Urinary bladder (tissue), 4 donors: ENCODE results near the gene FRMD3. TPM values are rescaled to one million over a fixed set of nuclear protein-coding genes. Genes with fewer than 3 reads are reported as not detected.

Experiments
- DNase-seq: peaks from one replicate; pipeline ENCODE4 v3.0.0-alpha.2; 2015; ENCODE audit errors: extremely low spot score
- H3K27ac ChIP-seq: one replicate; pipeline ENCODE4 v1.5.1; 2013; ENCODE audit warnings: low read depth, mild to moderate bottlenecking, moderate library complexity
- H3K36me3 ChIP-seq: one replicate; pipeline ENCODE4 v1.6.1; 2013; ENCODE audit warnings: mild to moderate bottlenecking, moderate library complexity; ENCODE audit not compliant: insufficient read depth
- H3K4me1 ChIP-seq: one replicate; pipeline ENCODE4 v1.6.1; 2013; ENCODE audit warnings: mild to moderate bottlenecking, moderate library complexity; ENCODE audit not compliant: insufficient read depth
- H3K4me3 ChIP-seq: one replicate; pipeline ENCODE4 v1.5.1; 2013; ENCODE audit warnings: low read depth, low read length
- WGBS: extraction: QIAGEN DNeasy Blood & Tissue Kit; methylation state at CpG from one replicate; pipeline ENCODE4 v1.1.7; 2013; 5-methylcytosine and 5-hydroxymethylcytosine counted together
- polyA plus RNA-seq: library from polyadenylated mRNA; stranded (reverse); fragments of 200-250 nt; gene quantifications from one replicate; pipeline ENCODE4 v1.2.3, GENCODE V29; 2013
- total RNA-seq: library from RNA; depleted of rRNA; stranded (reverse); fragments of >200 nt; gene quantifications from one replicate; pipeline ENCODE4 v1.2.3, GENCODE V29; 2014
- donor health status: healthy with polysubstance abuse.
- donor health status: healthy.

The FRMD3 gene
- 10.8 TPM for total RNA-seq
- 4.8 TPM for polyA plus RNA-seq

DNA sequence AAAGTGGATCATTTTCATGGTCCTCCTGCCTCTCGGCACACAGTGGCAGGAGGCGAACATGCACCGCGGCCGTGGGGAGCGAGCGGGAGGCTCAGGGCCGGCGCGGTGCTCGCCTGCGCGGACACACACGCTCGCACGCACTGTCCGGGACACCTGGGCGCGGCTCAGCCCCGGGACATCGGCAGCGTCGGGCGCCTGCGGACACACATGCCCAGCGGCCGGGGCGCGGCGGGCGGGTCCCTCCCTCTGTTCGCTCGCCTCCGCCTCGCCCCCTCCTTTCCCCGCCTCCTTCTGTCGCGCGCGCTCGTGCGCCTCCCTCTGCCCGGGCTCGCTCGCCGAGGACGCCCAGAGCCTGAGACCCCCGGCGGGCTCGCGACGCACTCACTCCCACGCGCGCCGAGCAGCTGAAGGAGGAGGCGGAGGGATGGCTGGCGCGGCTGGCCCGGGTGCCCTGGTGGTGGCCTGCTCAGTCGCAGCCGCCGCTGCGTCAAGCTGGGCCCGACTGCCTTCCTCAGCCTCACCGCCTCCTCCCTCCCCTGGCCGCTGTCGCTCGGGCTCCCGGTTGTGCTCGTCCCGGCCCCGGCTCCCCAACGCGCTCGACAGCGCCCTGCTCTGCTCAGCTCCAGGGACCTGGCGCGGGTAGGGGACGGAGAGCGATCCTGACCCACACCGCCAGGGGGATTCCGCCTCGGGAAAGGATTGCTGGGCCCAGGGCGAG lies at the start of gene FRMD3:
FRMD3 (minus strand) TSS at position 230 of the 718 bp plus-strand sequence; CDS start at position 60, 170 bp downstream.
- H3K27ac ChIP-seq, result peak within 1 kb of the TSS; percentile 70
- peak within 1 kb of the TSS; percentile 54 for H3K4me3 ChIP-seq
- WGBS, result under 1% methylated on average over 85 of the region's 85 CpGs
- H3K36me3 ChIP-seq, result no peaks in the 10 kb centered on the region
- DNase-seq, result peak; percentile 11
- no peaks in the 10 kb centered on the region for H3K4me1 ChIP-seq

DNA sequence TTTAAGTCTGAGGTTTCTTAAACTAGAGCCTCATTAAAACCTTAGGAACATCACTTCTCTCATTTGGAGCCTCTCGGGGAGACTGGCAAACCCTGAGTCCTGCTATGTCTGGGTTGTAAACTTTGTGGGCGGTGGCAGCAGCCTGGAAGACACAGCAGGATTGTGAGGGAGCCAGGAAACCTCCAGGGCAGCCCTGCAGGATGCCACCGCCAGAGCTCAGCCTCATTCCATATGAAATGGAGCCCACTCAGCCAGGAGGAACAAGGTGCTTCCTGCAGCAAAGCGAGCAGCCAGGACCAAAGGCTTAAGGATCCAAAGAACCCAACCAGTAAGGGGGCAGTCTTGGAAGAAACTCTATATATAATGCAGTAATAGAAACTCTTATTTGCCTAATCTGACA lies 46.8 kb upstream of the FRMD3 start:
- Histone ChIP-seq H3K27ac (no peak overlapping the region), H3K4me1 (no peaks in the 10 kb centered on the region), H3K4me3 (no peak overlapping the region), H3K36me3 (no peaks in the 10 kb centered on the region)
- DNase-seq, result no peak
- 72% methylated on average over 4 of the region's 4 CpGs for WGBS

DNA sequence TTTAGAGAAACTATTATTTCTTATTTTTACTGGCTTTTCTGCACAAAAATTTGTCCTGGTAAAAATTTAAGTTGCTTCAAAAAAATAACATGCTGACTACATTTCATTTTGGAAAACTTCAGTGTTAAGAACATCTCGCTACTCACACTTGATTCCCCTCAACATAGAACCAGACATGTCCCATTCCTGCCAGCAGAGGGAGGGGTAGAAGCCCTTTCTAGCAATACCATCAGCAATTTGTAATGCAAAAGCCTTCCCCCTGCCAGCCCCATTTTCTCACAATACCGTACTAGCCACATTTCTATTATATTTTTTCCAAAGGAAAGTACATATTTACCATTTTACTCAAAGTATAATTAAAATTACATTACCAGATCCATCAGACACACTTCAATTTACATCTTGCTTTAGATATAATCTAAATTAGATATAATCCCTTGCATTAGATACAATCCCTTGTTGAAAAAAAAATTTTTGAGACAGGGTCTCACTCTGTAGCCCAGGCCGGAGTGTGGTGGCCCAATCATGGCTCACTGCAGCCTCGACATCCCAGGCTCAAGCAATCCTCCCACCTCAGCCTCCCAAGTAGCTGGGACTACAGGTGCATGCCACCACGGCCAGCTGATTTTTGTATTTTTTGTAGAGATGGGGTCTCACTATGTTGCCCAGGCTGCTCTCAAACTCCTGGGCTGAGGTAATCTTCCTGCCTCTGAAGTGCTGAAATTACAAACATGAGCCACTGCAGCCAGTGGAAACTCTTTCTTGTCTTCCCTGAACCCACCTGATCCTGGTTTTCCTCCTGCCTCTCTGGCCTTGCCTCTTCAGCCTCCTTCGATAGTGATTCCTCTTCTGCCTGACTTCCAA lies 45.2 kb upstream of the FRMD3 start:
- no peak for DNase-seq
- no peaks in the 10 kb centered on the region for H3K36me3 ChIP-seq
- WGBS, result 72% methylated on average over 6 of the region's 6 CpGs
- no peaks in the 10 kb centered on the region for H3K4me1 ChIP-seq
- H3K4me3 ChIP-seq, result no peak overlapping the region
- no peak overlapping the region for H3K27ac ChIP-seq

DNA sequence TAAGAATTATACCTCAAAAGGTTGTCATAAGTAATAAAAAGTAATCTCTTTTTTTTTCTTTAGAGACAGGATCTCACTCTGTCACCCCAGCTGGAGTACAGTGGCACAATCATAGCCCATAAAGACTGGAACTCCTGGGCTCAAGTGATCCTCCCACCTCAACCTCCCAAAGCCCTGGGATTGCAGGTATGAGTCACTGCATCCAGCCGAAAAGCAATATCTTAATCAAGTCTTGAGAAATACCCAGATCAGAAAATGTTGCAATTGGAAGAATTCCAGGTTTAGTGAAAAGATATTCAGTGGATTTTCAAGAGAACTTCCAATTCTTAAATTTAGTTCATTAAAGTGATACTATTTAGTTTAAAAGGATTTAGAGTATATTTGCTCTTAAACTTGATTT lies 43.8 kb upstream of the FRMD3 start:
- H3K4me1 ChIP-seq, result no peaks in the 10 kb centered on the region
- DNase-seq, result no peak
- 67% methylated on average over 1 of the region's 1 CpG for WGBS
- no peaks in the 10 kb centered on the region for H3K36me3 ChIP-seq
- no peak overlapping the region for H3K27ac ChIP-seq
- H3K4me3 ChIP-seq, result no peak overlapping the region

DNA sequence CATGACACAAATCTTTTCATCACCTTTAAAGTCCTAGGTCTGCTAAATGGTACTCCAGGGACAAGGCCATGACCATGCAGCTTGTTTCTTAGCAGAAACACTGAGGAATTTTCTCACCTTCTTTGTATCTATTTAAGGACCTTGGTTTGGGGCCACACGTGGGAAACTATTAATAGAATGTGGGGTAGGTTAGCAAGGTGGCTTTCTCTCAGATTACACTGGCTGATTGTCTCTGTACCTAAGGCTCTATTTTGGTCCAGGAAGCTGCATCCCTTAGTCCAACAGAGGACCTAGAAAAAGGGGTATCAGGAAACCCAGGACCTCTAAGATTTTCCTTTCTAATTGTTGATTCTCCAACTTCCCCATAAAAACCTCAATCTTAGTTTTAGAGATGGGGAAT lies 36.3 kb upstream of the FRMD3 start:
- Histone ChIP-seq H3K4me1 (no peaks in the 10 kb centered on the region), H3K4me3 (no peak overlapping the region), H3K36me3 (no peaks in the 10 kb centered on the region), H3K27ac (no peak overlapping the region)
- 61% methylated on average over 1 of the region's 1 CpG for WGBS
- no peak for DNase-seq

DNA sequence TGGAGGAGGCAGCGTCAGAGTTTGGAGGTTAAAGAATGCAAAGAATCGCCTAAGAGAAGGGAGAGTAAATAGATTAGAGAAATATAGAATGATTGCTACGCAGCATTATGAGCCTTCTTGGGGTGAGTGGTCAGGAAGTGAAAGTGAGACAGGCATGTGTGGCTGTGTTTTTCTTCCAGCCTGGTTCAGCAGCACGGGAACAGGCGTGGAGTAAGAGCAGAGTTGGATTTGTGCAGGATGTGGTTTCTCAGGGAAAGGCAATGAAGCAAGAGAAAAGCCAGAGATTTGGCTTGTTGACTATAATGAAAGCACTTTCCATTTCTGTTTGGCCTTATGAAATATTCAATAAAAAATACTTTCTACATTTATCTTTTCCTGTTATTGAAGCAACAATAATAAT lies 34.3 kb upstream of the FRMD3 start:
- H3K4me3 ChIP-seq, result no peak overlapping the region
- no peaks in the 10 kb centered on the region for H3K4me1 ChIP-seq

DNA sequence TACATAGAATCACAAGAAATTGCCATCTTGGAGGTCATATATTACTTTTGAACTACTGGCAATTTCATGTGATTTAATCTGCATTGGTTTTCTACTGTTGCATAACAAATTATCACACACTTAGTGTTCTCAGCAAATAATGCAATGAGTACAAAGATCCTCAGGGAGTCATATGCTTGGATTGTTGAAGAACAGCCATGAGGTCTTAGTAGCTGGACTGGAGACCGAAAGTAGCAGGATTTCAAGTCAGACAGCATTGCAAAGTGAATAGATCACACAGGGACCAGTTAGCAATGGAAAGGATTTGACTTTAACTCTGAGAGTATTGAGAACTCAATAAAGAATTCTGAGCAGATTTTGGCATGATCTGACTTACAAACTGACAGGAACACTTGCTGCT lies 32.2 kb upstream of the FRMD3 start:
- no peak for DNase-seq
- Histone ChIP-seq H3K36me3 (no peaks in the 10 kb centered on the region), H3K4me1 (no peaks in the 10 kb centered on the region), H3K27ac (no peak overlapping the region), H3K4me3 (no peak overlapping the region)
- WGBS, result 78% methylated on average over 1 of the region's 1 CpG

More for the DNA sequence above, 34.3 kb upstream of the FRMD3 start:
- Histone ChIP-seq H3K36me3 (no peaks in the 10 kb centered on the region), H3K27ac (no peak overlapping the region)
- DNase-seq, result no peak
- WGBS, result 59% methylated on average over 5 of the region's 5 CpGs

DNA sequence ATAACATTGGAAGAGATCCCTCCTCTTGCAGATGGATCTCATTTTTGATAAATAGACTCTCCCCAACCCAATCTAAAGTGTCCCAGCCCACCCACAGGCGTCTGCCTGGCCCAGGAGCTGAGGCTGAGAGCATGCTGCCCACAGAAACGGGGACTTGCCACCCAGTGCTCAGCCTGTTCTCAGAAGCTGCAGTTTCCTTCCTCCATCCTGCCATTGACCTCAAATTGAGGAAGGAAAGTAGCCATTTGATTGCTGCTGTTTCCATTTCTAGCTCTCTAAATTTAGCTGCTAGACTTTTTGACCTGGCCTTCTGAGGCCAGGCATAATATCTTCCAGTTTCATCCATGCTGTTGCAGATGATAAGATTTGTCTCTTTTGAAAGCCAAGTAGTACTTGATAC lies 31.1 kb upstream of the FRMD3 start:
- 40% methylated on average over 2 of the region's 2 CpGs for WGBS
- Histone ChIP-seq H3K4me1 (no peaks in the 10 kb centered on the region), H3K36me3 (no peaks in the 10 kb centered on the region), H3K27ac (no peak overlapping the region), H3K4me3 (no peak overlapping the region)
- no peak for DNase-seq

DNA sequence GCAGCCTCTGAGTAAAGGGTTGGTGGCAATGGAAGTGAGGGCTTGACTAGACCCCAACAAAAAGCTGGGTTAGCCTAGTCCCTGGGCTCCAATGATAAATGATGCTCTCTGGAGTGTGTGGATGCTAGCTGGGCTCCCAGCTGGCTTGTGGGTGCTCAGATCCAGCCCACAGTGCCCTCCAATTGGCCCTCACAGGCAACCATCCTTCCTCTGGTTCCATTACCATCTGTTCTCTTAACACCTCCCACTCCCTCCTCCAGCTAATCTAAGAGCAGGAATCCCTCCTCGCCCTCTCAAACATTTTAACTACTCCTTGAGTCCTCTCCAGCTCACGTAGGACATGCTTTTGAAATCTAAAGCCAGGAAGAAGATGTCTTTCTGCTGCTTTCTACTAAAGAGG lies 25.2 kb upstream of the FRMD3 start:
- Histone ChIP-seq H3K4me3 (no peak overlapping the region), H3K36me3 (no peaks in the 10 kb centered on the region), H3K27ac (no peak overlapping the region), H3K4me1 (no peaks in the 10 kb centered on the region)
- 57% methylated on average over 2 of the region's 2 CpGs for WGBS
- DNase-seq, result no peak

DNA sequence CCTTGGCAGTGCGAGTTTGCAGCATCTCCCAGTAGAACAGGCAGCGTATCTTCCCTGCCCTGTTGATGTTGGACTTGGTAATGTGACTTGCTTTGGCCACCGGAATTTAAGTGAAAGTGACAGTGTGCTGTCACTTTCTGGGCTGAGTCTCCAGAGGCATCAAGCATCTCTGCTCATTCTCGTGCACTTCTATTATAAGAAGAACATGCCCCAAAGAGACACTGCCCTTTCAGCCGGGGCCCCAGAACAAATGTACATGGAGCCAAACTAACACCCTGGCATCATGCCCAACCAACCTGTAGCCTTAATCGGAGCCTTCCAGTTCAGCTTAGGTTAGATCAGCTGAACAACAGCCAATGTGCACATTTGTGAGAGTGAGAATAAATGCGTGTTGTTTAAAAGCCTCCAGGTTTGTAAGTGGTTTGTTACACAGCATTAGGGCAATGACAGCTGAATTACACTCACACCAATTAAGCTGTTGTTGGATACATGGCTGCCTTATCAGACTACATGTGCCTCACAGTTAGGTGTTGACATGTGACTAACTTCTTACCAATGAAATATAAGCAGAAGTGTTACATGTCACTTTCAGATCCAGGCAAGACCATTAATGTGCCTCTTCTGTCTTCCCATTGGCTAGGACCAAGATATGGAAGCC lies 22.1 kb upstream of the FRMD3 start:
- Histone ChIP-seq H3K36me3 (no peaks in the 10 kb centered on the region), H3K27ac (no peak overlapping the region), H3K4me1 (no peaks in the 10 kb centered on the region), H3K4me3 (no peak overlapping the region)
- WGBS, result 74% methylated on average over 7 of the region's 7 CpGs
- DNase-seq, result no peak

DNA sequence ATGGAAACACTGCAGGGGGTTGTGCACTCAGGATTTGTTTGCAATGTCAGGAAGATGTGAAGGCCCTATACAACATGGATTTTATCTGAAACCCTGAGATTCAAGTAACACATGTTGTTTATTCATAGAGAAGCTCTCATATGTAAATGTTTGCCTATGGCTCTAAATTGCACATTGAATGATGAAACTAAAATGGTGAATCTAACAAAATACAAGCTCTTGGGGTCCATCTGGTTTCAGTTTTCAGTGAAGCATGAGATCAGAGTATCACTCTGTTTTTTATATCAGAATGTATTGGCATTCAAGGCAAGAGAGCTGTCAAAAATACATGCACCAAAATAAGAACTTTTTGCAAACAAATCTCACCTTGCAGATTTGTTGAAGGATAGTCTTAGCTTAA lies 19.6 kb upstream of the FRMD3 start:
- no peak overlapping the region for H3K4me3 ChIP-seq

DNA sequence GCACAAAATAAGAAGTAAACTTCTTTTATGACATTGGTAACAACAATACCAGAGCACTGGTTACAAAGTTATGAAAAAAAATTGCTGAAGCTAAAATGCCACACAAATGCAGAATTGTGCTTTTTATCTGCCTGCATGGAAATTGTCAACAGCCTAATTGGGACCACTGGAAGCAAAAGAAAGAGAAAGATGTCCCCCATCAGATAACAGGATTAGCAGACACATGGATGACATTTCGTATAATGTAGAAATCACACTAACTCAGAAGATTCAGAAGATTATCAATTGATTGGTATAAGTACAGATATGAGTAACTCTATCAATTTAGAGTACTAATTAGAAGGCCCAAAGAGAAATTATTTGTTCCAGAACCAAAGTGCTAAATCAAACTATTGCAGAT lies 19.1 kb upstream of the FRMD3 start:
- Histone ChIP-seq H3K4me3 (no peak overlapping the region), H3K36me3 (no peaks in the 10 kb centered on the region), H3K27ac (no peak overlapping the region), H3K4me1 (no peaks in the 10 kb centered on the region)
- 87% methylated on average over 1 of the region's 1 CpG for WGBS
- no peak for DNase-seq

More for the DNA sequence above, 19.6 kb upstream of the FRMD3 start:
- Histone ChIP-seq H3K4me1 (no peaks in the 10 kb centered on the region), H3K36me3 (no peaks in the 10 kb centered on the region), H3K27ac (no peak overlapping the region)
- no peak for DNase-seq

DNA sequence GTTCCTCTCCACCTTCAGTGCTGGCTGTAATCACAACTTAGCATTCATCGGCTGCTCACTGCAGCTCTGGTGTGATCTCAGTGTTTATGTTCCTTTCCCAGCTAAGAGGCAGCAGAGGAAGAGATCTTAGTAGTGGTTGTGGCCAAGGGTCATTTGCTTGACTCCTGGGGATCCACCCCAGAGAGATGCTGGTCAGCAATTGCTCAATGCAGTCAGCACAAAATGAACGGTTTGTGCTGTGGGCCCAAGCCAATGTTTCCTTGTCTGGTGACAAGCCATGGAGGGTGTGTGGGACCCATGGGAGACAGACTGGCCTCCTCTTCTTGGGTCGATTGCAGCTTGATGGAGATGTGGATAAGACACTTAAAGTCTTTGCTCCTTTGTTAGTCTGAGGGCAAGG lies 16.1 kb upstream of the FRMD3 start:
- H3K36me3 ChIP-seq, result no peaks in the 10 kb centered on the region
- H3K4me3 ChIP-seq, result no peak overlapping the region
- no peak for DNase-seq
- no peak overlapping the region for H3K27ac ChIP-seq
- H3K4me1 ChIP-seq, result no peaks in the 10 kb centered on the region
- WGBS, result 74% methylated on average over 3 of the region's 3 CpGs
